ENCODE results near the gene PERM1.

PERM1 gene

GRCh38 chr1:965526-966134 lies 16.3 kb downstream of the PERM1 start:
- DNase-seq (ENCODE audit: low spot score), result no peak

GRCh38 chr1:964691-965525 lies 17.0 kb downstream of the PERM1 start:
- no peak for DNase-seq (ENCODE audit: low spot score)

GRCh38 chr1:963746-964525 lies 18.0 kb downstream of the PERM1 start:
- DNase-seq (ENCODE audit: low spot score), result no peak

GRCh38 chr1:963301-963651 lies 18.6 kb downstream of the PERM1 start:
- no peak for DNase-seq (ENCODE audit: low spot score)

GRCh38 chr1:962381-963300 lies 19.3 kb downstream of the PERM1 start:
- DNase-seq (ENCODE audit: low spot score), result no peak

- DNase-seq (ENCODE audit: low spot score), result no peak
Observed at GRCh38 chr1:961132-961669, 20.7 kb downstream of the PERM1 start.

GRCh38 chr1:960363-961131 lies 21.3 kb downstream of the PERM1 start, which contains the start of gene KLHL17:
KLHL17 (plus strand) TSS chr1:960584; CDS start chr1:960694, 110 bp downstream.
- DNase-seq (ENCODE audit: low spot score), result peak; percentile 79

- no peak for DNase-seq (ENCODE audit: low spot score)
Observed at GRCh38 chr1:959731-960362, 22.0 kb downstream of the PERM1 start.

- DNase-seq (ENCODE audit: low spot score), result peak; percentile 90
Observed at GRCh38 chr1:958823-959730, 22.8 kb downstream of the PERM1 start, which contains the start of gene NOC2L. NOC2L (minus strand) TSS chr1:959256; CDS start chr1:959240, 16 bp downstream.

GRCh38 chr1:956636-957035 lies 25.3 kb downstream of the PERM1 start:
- no peak for DNase-seq (ENCODE audit: low spot score)

- no peak for DNase-seq (ENCODE audit: low spot score)
Observed at GRCh38 chr1:955474-955873, 26.4 kb downstream of the PERM1 start.

- DNase-seq (ENCODE audit: low spot score), result no peak
Observed at GRCh38 chr1:954927-955326, 27.0 kb downstream of the PERM1 start.

GRCh38 chr1:953524-954320 lies 28.2 kb downstream of the PERM1 start:
- DNase-seq (ENCODE audit: low spot score), result no peak

GRCh38 chr1:952603-953002 lies 29.3 kb downstream of the PERM1 start:
- DNase-seq (ENCODE audit: low spot score), result no peak

- DNase-seq (ENCODE audit: low spot score), result no peak
Observed at GRCh38 chr1:952201-952600, 29.7 kb downstream of the PERM1 start.

GRCh38 chr1:951364-951763 lies 30.5 kb downstream of the PERM1 start:
- DNase-seq (ENCODE audit: low spot score), result no peak

GRCh38 chr1:950881-951280 lies 31.0 kb downstream of the PERM1 start:
- DNase-seq (ENCODE audit: low spot score), result no peak

- no peak for DNase-seq (ENCODE audit: low spot score)
Observed at GRCh38 chr1:950268-950667, 31.6 kb downstream of the PERM1 start.

Data from germinal center (tissue), 1 donor.